Mesothelial cell of epicardium (in vitro differentiated cells): ENCODE data around the gene PSMD9. TPM values are rescaled to one million over a fixed set of nuclear protein-coding genes. Genes with fewer than 3 reads are reported as not detected.
"Not testable (repeated sequence)": the region's sequence is repeated elsewhere in the genome, so short reads cannot be mapped to it uniquely, and the experiment has no call there.

ENCODE experiments used
- DNase-seq, 2 experiments: peaks; one replicate each; pipeline ENCODE4 v3.0.0; 2021; ENCODE audit warnings: low spot score in 2 of 2; ENCODE audit not compliant: unreplicated experiment in 2 of 2
- H3K27ac Mint-ChIP-seq: 2 replicates; pipeline ENCODE4 v1.8.0; 2021; ENCODE audit warnings: mixed read lengths
- H3K27me3 Mint-ChIP-seq: 2 replicates; pipeline ENCODE4 v1.8.0; 2021; ENCODE audit warnings: low read depth, mixed read lengths
- H3K36me3 Mint-ChIP-seq: 2 replicates; pipeline ENCODE4 v1.8.0; 2021; ENCODE audit warnings: mixed read lengths
- H3K4me1 Mint-ChIP-seq: 2 replicates; pipeline ENCODE4 v1.8.0; 2021; ENCODE audit warnings: mixed read lengths
- H3K4me3 Mint-ChIP-seq: 2 replicates; pipeline ENCODE4 v1.8.0; 2021; ENCODE audit warnings: mild to moderate bottlenecking, moderate library complexity, mixed read lengths
- H3K9me3 Mint-ChIP-seq: 2 replicates; pipeline ENCODE4 v1.8.0; 2021; ENCODE audit warnings: mixed read lengths
- CTCF ChIP-seq: fragments of 200-600 bp; sonication (generic); IDR thresholded peaks from one replicate; pipeline ENCODE4 v1.5.0; 2021; ENCODE audit warnings: antibody characterized with exemption; ENCODE audit not compliant: unreplicated experiment
- total RNA-seq: library from RNA; stranded (reverse); gene quantifications from 3 replicates; pipeline ENCODE4 v1.2.1, GENCODE V29; 2021

PSMD9 gene
- total RNA-seq, 1 donor from 2014 or later: 34.1 TPM

- Mint-ChIP-seq H3K27me3 (no peaks in the 10 kb centered on the region), H3K36me3 (peaks cover 6% of the 10 kb centered on the region), H3K4me1 (peaks cover 8% of the 10 kb centered on the region), H3K4me3 (no peak overlapping the region), H3K27ac (no peak overlapping the region), H3K9me3 (no peaks in the 10 kb centered on the region)
- TF ChIP-seq CTCF: no peak
- DNase-seq: no peak
Observed at GRCh38 chr12:121918679-121919038, 30.1 kb downstream of the PSMD9 start.

- no peak for DNase-seq
- no peak for TF ChIP-seq CTCF
- Mint-ChIP-seq H3K27me3 (no peaks in the 10 kb centered on the region), H3K36me3 (peaks cover 6% of the 10 kb centered on the region), H3K27ac (no peak overlapping the region), H3K4me1 (peaks cover 22% of the 10 kb centered on the region), H3K4me3 (no peak overlapping the region), H3K9me3 (no peaks in the 10 kb centered on the region)
Observed at GRCh38 chr12:121921066-121921465, 32.5 kb downstream of the PSMD9 start.

GRCh38 chr12:121925358-121925695 lies 36.7 kb downstream of the PSMD9 start:
- Mint-ChIP-seq H3K4me1 (peaks cover 32% of the 10 kb centered on the region), H3K9me3 (no peaks in the 10 kb centered on the region), H3K36me3 (no peaks in the 10 kb centered on the region), H3K27me3 (no peaks in the 10 kb centered on the region), H3K4me3 (peak overlapping the region; percentile 52), H3K27ac (peak overlapping the region; percentile 98)
- no peak for DNase-seq
- TF ChIP-seq CTCF: no peak

- H3K36me3 Mint-ChIP-seq: no peaks in the 10 kb centered on the region
- peak overlapping the region; percentile 68 for H3K27ac Mint-ChIP-seq
- no peak for TF ChIP-seq CTCF
- H3K27me3 Mint-ChIP-seq: no peaks in the 10 kb centered on the region
- peaks cover 37% of the 10 kb centered on the region for H3K4me1 Mint-ChIP-seq
- DNase-seq: no peak
- no peak overlapping the region for H3K4me3 Mint-ChIP-seq
- H3K9me3 Mint-ChIP-seq: no peaks in the 10 kb centered on the region
Observed at GRCh38 chr12:121926874-121927706, 38.5 kb downstream of the PSMD9 start.

- no peaks in the 10 kb centered on the region for H3K36me3 Mint-ChIP-seq
- H3K27ac Mint-ChIP-seq: peak overlapping the region; percentile 68
- no peak for DNase-seq
- TF ChIP-seq CTCF: no peak
- H3K4me1 Mint-ChIP-seq: peaks cover 37% of the 10 kb centered on the region
- H3K9me3 Mint-ChIP-seq: no peaks in the 10 kb centered on the region
- no peaks in the 10 kb centered on the region for H3K27me3 Mint-ChIP-seq
- H3K4me3 Mint-ChIP-seq: no peak overlapping the region
Observed at GRCh38 chr12:121927813-121928212, 39.2 kb downstream of the PSMD9 start.

GRCh38 chr12:121929545-121929944 lies 41.0 kb downstream of the PSMD9 start:
- not testable (repeated sequence) for H3K36me3 Mint-ChIP-seq, H3K4me3 Mint-ChIP-seq, H3K9me3 Mint-ChIP-seq, DNase-seq, H3K27me3 Mint-ChIP-seq, H3K27ac Mint-ChIP-seq
- peaks cover 30% of the 10 kb centered on the region for H3K4me1 Mint-ChIP-seq
